Osteoblast (primary cell): ENCODE data around the gene RBM4. TPM values are rescaled to one million over a fixed set of nuclear protein-coding genes. Genes with fewer than 3 reads are reported as not detected.
A peak's percentile ranks its signal among the peaks of the same experiment; 100 is the strongest.
"Not testable (repeated sequence)": the region's sequence is repeated elsewhere in the genome, so short reads cannot be mapped to it uniquely, and the experiment has no call there.

Source experiments
- DNase-seq: peaks from one replicate; pipeline ENCODE4 v3.0.0; 2011; ENCODE audit warnings: low spot score, mixed read lengths; ENCODE audit not compliant: insufficient read length; ENCODE audit errors: missing footprints
- H2AFZ ChIP-seq: 2 replicates; pipeline ENCODE4 v1.6.0; 2011; ENCODE audit warnings: mild to moderate bottlenecking, low read length
- H3K27ac ChIP-seq: 2 replicates; pipeline ENCODE4 v1.5.1; 2011; ENCODE audit warnings: mild to moderate bottlenecking, low read depth, low read length, moderate library complexity
- H3K27me3 ChIP-seq: 2 replicates; pipeline ENCODE4 v1.6.0; 2012; ENCODE audit warnings: mild to moderate bottlenecking, control low read depth, inconsistent platforms, low read length, moderate library complexity; ENCODE audit not compliant: insufficient read depth
- H3K36me3 ChIP-seq: 2 replicates; pipeline ENCODE4 v1.5.1; 2011; ENCODE audit warnings: mild to moderate bottlenecking, low read length, control low read depth, moderate library complexity; ENCODE audit not compliant: insufficient read depth
- H3K4me1 ChIP-seq: 2 replicates; pipeline ENCODE4 v1.5.1; 2011; ENCODE audit warnings: mild to moderate bottlenecking, low read length, control low read depth, moderate library complexity; ENCODE audit not compliant: insufficient read depth
- H3K4me2 ChIP-seq: 2 replicates; pipeline ENCODE4 v1.6.0; 2011; ENCODE audit warnings: mild to moderate bottlenecking, low read length; ENCODE audit not compliant: insufficient read depth
- H3K4me3 ChIP-seq: fragments of 200-600 bp; sonication (generic); 3 replicates; pipeline ENCODE4 v1.5.1; 2012; ENCODE audit warnings: mild to moderate bottlenecking, low read length, inconsistent platforms; ENCODE audit not compliant: insufficient read depth
- H3K79me2 ChIP-seq: 2 replicates; pipeline ENCODE4 v1.6.0; 2012; ENCODE audit warnings: mild to moderate bottlenecking, low read length, control low read depth, inconsistent platforms; ENCODE audit not compliant: insufficient read depth
- H3K9me3 ChIP-seq: 2 replicates; pipeline ENCODE4 v1.5.1; 2011; ENCODE audit warnings: low read depth, low read length, control low read depth
- H4K20me1 ChIP-seq: 2 replicates; pipeline ENCODE4 v1.6.0; 2012; ENCODE audit warnings: mild to moderate bottlenecking, low read length, control low read depth; ENCODE audit not compliant: insufficient read depth
- CTCF ChIP-seq: IDR thresholded peaks from 2 replicates; pipeline ENCODE4 v1.5.1; 2011; ENCODE audit warnings: mild to moderate bottlenecking, low read depth, low read length, moderate library complexity; ENCODE audit errors: extremely low read depth
- total RNA-seq: library from RNA; depleted of rRNA; stranded (reverse); fragments of >200 nt; gene quantifications from 2 replicates; pipeline ENCODE4 v1.2.3, GENCODE V29; 2012

Gene RBM4
- 80.4 and 84.0 TPM in 2 replicates for total RNA-seq

- Histone ChIP-seq H3K4me2 (peak within 1 kb of the TSS; percentile 86), H2AFZ (peak within 1 kb of the TSS; percentile 84), H4K20me1 (peaks cover 63% of the 10 kb centered on the region), H3K79me2 (peaks cover 96% of the 10 kb centered on the region), H3K9me3 (no peaks in the 10 kb centered on the region), H3K4me1 (peaks cover 43% of the 10 kb centered on the region), H3K36me3 (peaks cover 52% of the 10 kb centered on the region), H3K4me3 (peak within 1 kb of the TSS; percentile 89), H3K27me3 (no peaks in the 10 kb centered on the region), H3K27ac (peak within 1 kb of the TSS; percentile 94)
- DNase-seq, result peak; percentile 98
- peak; percentile 11 for TF ChIP-seq CTCF
These were observed at the start of gene RBM4 for GRCh38 chr11:66638177-66639065. Gene RBM4, plus strand, starts transcription at chr11:66638703. Its CDS starts 1,009 bp downstream, at chr11:66639712.

GRCh38 chr11:66589315-66589714 lies 49.2 kb upstream of the RBM4 start:
- H3K4me1 ChIP-seq, H3K36me3 ChIP-seq, H3K9me3 ChIP-seq: not testable (repeated sequence)

GRCh38 chr11:66589996-66590675 lies 48.4 kb upstream of the RBM4 start:
- DNase-seq, result peak; percentile 66
- H3K36me3 ChIP-seq, result no peaks in the 10 kb centered on the region
- no peak for TF ChIP-seq CTCF
- no peaks in the 10 kb centered on the region for H3K9me3 ChIP-seq
- H3K27ac ChIP-seq, result no peak overlapping the region
- H3K79me2 ChIP-seq, result peaks cover 20% of the 10 kb centered on the region
- H3K27me3 ChIP-seq, result no peaks in the 10 kb centered on the region
- no peaks in the 10 kb centered on the region for H4K20me1 ChIP-seq
- H3K4me1 ChIP-seq, result peaks cover 17% of the 10 kb centered on the region
- no peak overlapping the region for H2AFZ ChIP-seq
- no peak overlapping the region for H3K4me2 ChIP-seq
- H3K4me3 ChIP-seq, result no peak overlapping the region

More at GRCh38 chr11:66589315-66589714, 49.2 kb upstream of the RBM4 start:
- peaks cover 14% of the 10 kb centered on the region for H3K79me2 ChIP-seq
- H2AFZ ChIP-seq, H3K4me2 ChIP-seq, H3K27me3 ChIP-seq, H4K20me1 ChIP-seq, H3K27ac ChIP-seq, DNase-seq, H3K4me3 ChIP-seq: not testable (repeated sequence)

- peak; percentile 41 for DNase-seq
- Histone ChIP-seq H3K79me2 (peaks cover 26% of the 10 kb centered on the region), H3K36me3 (no peaks in the 10 kb centered on the region), H3K4me3 (no peak overlapping the region), H2AFZ (no peak overlapping the region), H4K20me1 (no peaks in the 10 kb centered on the region), H3K4me1 (peaks cover 24% of the 10 kb centered on the region), H3K9me3 (no peaks in the 10 kb centered on the region), H3K27me3 (no peaks in the 10 kb centered on the region), H3K27ac (no peak overlapping the region), H3K4me2 (no peak overlapping the region)
- no peak for TF ChIP-seq CTCF
These were observed 47.3 kb upstream of the RBM4 start for GRCh38 chr11:66591175-66591574.
